Measurements from ENCODE around the gene E2F4.

DNA sequence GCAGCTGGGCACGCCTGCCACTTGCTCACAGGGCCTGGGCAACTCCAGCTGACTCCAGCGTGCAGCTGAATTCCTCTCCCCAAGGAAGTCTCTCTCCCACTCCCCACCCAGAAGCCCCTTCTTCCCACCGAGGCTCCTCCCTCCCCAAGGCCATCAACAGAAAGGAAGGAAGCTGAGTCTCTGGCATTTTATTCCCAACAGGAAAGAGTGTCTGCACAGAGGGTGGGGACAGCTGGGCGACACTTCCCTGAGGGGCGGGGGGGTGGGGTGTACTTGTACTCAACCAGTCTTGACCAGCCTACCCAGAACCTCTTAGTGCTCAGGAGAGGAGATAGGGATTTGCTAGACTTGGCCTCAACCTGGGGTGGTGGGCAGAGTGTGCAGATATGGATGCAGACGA is 1.9 kb upstream of the E2F4 start, which contains the start of gene EXOC3L1:
- no peak for TF ChIP-seq TEAD1 (CRISPR knock-in tag; IDR thresholded peaks at IDR 0.05)
- no peak for TF ChIP-seq ZNF133 (CRISPR knock-in tag; IDR thresholded peaks at IDR 0.05)
